Endothelial cell of umbilical vein (primary cell): ENCODE data around the gene CAPN1. TPM values are rescaled to one million over a fixed set of nuclear protein-coding genes. Genes with fewer than 3 reads are reported as not detected.

Source experiments
- BruUV-seq: library from RNA; stranded (reverse); fragments of 400-500 nt; replicated peaks from 2 replicates; lab custom pipeline; 2021; lab: Mats Ljungman, UMichigan
- CTCF ChIA-PET: fragments of 300-600, 350-600 bp; sonication (Branson Sonifier 250); formaldehyde crosslinking; loops from one replicate; lab custom pipeline; 2021; ENCODE audit warnings: antibody characterized with exemption, inconsistent platforms; lab: Charles Lee
- POLR2A ChIA-PET: fragments of 300-600, 350-600 bp; sonication (Branson Sonifier 250); formaldehyde crosslinking; loops from one replicate; lab custom pipeline; 2021; ENCODE audit warnings: antibody characterized with exemption, inconsistent platforms; lab: Charles Lee
- DNase-seq: peaks from one replicate; pipeline ENCODE4 v3.0.0-alpha.2; 2011; ENCODE audit warnings: low read depth, low spot score
- FAIRE-seq: peaks from 2 replicates; lab custom pipeline; 2011; peaks lifted over from hg19 to GRCh38; lab: Jason Lieb, UNC
- H2AFZ ChIP-seq: 2 replicates; pipeline ENCODE4 v1.6.0; 2012; ENCODE audit warnings: low read depth, low read length, control low read depth, inconsistent platforms
- H3K27ac ChIP-seq: 2 replicates; pipeline ENCODE4 v1.5.1; 2011; ENCODE audit warnings: low read depth, mild to moderate bottlenecking, control low read depth, low read length, moderate library complexity; ENCODE audit not compliant: insufficient read depth
- H3K27me3 ChIP-seq, 2 experiments: 2 replicates each; pipeline versions ENCODE4 v1.6.0 to v1.6.1; 2011; ENCODE audit warnings: low read length in 2 of 2, mixed read lengths in 1 of 2; ENCODE audit not compliant: control insufficient read depth in 2 of 2, insufficient read depth in 2 of 2
- H3K36me3 ChIP-seq, 2 experiments: 2 replicates in 1 of 2; 3 replicates in 1 of 2; pipeline ENCODE4 v1.5.1; 2011; ENCODE audit warnings: low read length in 2 of 2, mild to moderate bottlenecking in 1 of 2, moderate library complexity in 1 of 2; ENCODE audit not compliant: control insufficient read depth in 2 of 2, insufficient read depth in 2 of 2; ENCODE audit errors: extremely low read depth in 1 of 2
- H3K4me1 ChIP-seq: 3 replicates; pipeline ENCODE4 v1.5.1; 2011; ENCODE audit warnings: mild to moderate bottlenecking, low read length; ENCODE audit not compliant: control insufficient read depth, insufficient read depth; ENCODE audit errors: extremely low read depth
- H3K4me2 ChIP-seq: 2 replicates; pipeline ENCODE4 v1.6.1; 2011; ENCODE audit warnings: low read length, control low read depth, mixed read lengths; ENCODE audit not compliant: insufficient read depth
- H3K4me3 ChIP-seq, 3 experiments: fragments of 200-600 bp in 1 of 3; sonication (generic), shearing (Covaris generic) in 1 of 3; replicated peaks in 1 of 3; 2 replicates each; pipeline ENCODE4 v1.5.1; 2011 to 2016; ENCODE audit warnings: control low read depth in 3 of 3, low read length in 3 of 3, mild to moderate bottlenecking in 2 of 3, inconsistent platforms in 1 of 3, low read depth in 1 of 3, moderate library complexity in 1 of 3; ENCODE audit not compliant: insufficient read depth in 1 of 3
- H3K79me2 ChIP-seq: 2 replicates; pipeline ENCODE4 v1.6.0; 2012; ENCODE audit warnings: low read length, inconsistent platforms; ENCODE audit not compliant: control insufficient read depth, insufficient read depth
- H3K9ac ChIP-seq: replicated peaks from 2 replicates; pipeline ENCODE3; 2011; ENCODE audit warnings: low read length, control low read depth; ENCODE audit not compliant: insufficient read depth; ENCODE audit errors: extremely low read depth
- H3K9me1 ChIP-seq: replicated peaks from 3 replicates; pipeline ENCODE4 v1.6.0; 2011; ENCODE audit warnings: mild to moderate bottlenecking, low read length; ENCODE audit not compliant: control insufficient read depth, insufficient read depth; ENCODE audit errors: extremely low read depth
- H3K9me3 ChIP-seq: replicated peaks from 2 replicates; pipeline ENCODE4 v1.5.1; 2012; ENCODE audit warnings: low read length, inconsistent platforms; ENCODE audit not compliant: control insufficient read depth, insufficient read depth
- H4K20me1 ChIP-seq: replicated peaks from 2 replicates; pipeline ENCODE3; 2011; ENCODE audit warnings: mild to moderate bottlenecking, low read length; ENCODE audit not compliant: control insufficient read depth, insufficient read depth; ENCODE audit errors: extremely low read depth
- CTCF ChIP-seq, 2 donors: IDR thresholded peaks; 1 replicate in 1 of 2; 2 replicates in 1 of 2; pipeline ENCODE4 v1.5.1; 2011; ENCODE audit warnings: low read length in 2 of 2, mild to moderate bottlenecking in 2 of 2, moderate library complexity in 2 of 2, control low read depth in 1 of 2, inconsistent platforms in 1 of 2, low read depth in 1 of 2; ENCODE audit not compliant: insufficient read depth in 1 of 2; ENCODE audit errors: extremely low read depth in 1 of 2
- FOS ChIP-seq: IDR thresholded peaks from 2 replicates; pipeline ENCODE4 v1.6.1; 2011; ENCODE audit warnings: mild to moderate bottlenecking, low read length, moderate library complexity, borderline replicate concordance; ENCODE audit not compliant: insufficient read depth
- GATA2 ChIP-seq: IDR thresholded peaks from 2 replicates; pipeline ENCODE4 v1.7.0; 2011; ENCODE audit warnings: low read depth, mild to moderate bottlenecking, moderate library complexity, mixed read lengths, low read length; ENCODE audit not compliant: insufficient read length, insufficient read depth
- JUN ChIP-seq: IDR thresholded peaks from 2 replicates; pipeline ENCODE4 v1.6.1; 2011; ENCODE audit warnings: borderline replicate concordance, low read depth; ENCODE audit not compliant: insufficient read length, insufficient read depth
- MYC ChIP-seq: IDR thresholded peaks from one replicate; pipeline ENCODE4 v1.6.1; 2011; ENCODE audit warnings: mild to moderate bottlenecking, low read depth, low read length
- POLR2A ChIP-seq: IDR thresholded peaks from 2 replicates; pipeline ENCODE4 v1.6.1; 2012; ENCODE audit warnings: low read depth, mild to moderate bottlenecking, control low read depth, low read length
- POLR2AphosphoS5 ChIP-seq: IDR thresholded peaks from 2 replicates; pipeline ENCODE4 v1.6.1; 2012; ENCODE audit warnings: low read depth, mild to moderate bottlenecking, control low read depth, low read length, moderate library complexity; ENCODE audit not compliant: insufficient read depth
- dilution Hi-C: fragments of 300-500 bp; cut with MboI; formaldehyde crosslinking; loops from one replicate; pipeline ENCODE4 v1.15.0; 2019; ENCODE audit warnings: low sequenced_read_pairs; ENCODE audit not compliant: extremely low pct_ligation_motif_present
- intact Hi-C: fragments of 100-400 bp; cut with micrococcal nuclease; formaldehyde crosslinking; loops from one replicate; pipeline ENCODE4 v1.10.0; 2022
- polyA plus RNA-seq, 4 experiments: library from polyadenylated mRNA; depleted of rRNA in 3 of 4; stranded (reverse) in 3 of 4; unstranded in 1 of 4; fragments of >200 nt; gene quantifications; 2 replicates each; pipeline versions ENCODE4 v1.2.1 to v1.2.3, GENCODE V29; 2011 to 2012; ENCODE audit warnings: missing spikeins in 1 of 4
- total RNA-seq: library from RNA; stranded (reverse); gene quantifications from 2 replicates; pipeline ENCODE4 v1.2.3, GENCODE V29; 2021

CAPN1 gene
- total and polyA plus RNA-seq, 2 donors (not counting 3 experiments of a cell fraction or from before 2014, with no cell fraction given) = 217 to 218 TPM

GRCh38 chr11:65184146-65184545, 2.4 kb downstream of the CAPN1 start:
- Histone ChIP-seq H3K79me2 (peaks cover 22% of the 10 kb centered on the region), H3K4me3 (no peak overlapping the region), H3K4me2 (no peak overlapping the region), H3K4me1 (peaks cover 9% of the 10 kb centered on the region), H4K20me1 (no peaks in the 10 kb centered on the region), H2AFZ (no peak overlapping the region), H3K9me3 (no peaks in the 10 kb centered on the region), H3K27ac (no peak overlapping the region), H3K9ac (no peak overlapping the region), H3K36me3 (peaks cover 0 to 24% of the 10 kb centered on the region in 2 experiments), H3K27me3 (no peaks in the 10 kb centered on the region), H3K9me1 (no peaks in the 10 kb centered on the region)
- TF ChIP-seq POLR2A (no peak), FOS (no peak), JUN (no peak), MYC (no peak), GATA2 (no peak), POLR2AphosphoS5 (no peak), CTCF (IDR thresholded peaks at IDR 0.05; ENCODE audit: extremely low read depth in 1 of 2, insufficient read depth in 1 of 2, low read depth in 1 of 2, low read length in 2 of 2) (no peak)
- DNase-seq (no peak), FAIRE-seq (no peak)
- BruUV-seq = no TSS peak
- intact Hi-C loops (no loop called here), dilution Hi-C loops (no loop called here)
- ChIA-PET CTCF (no interaction called here), POLR2A (no interaction called here)
